Stimulated activated CD4-positive, alpha-beta T cell treated with anti-CD3 and anti-CD28 coated beads, Interleukin-1b, Interleukin-23, amount 100 ng/mL, for 24 hours (primary cell): Measurements from ENCODE around the gene KRTAP5-6.
A peak's percentile ranks its signal among the peaks of the same experiment; 100 is the strongest.
"Not testable (repeated sequence)": the region's sequence is repeated elsewhere in the genome, so short reads cannot be mapped to it uniquely, and the experiment has no call there.

ENCODE experiments used
- DNase-seq, 4 experiments: peaks; one replicate each; pipeline ENCODE4 v3.0.0-alpha.2; 2020; ENCODE audit warnings: low read depth in 4 of 4, low spot score in 1 of 4

The KRTAP5-6 gene

DNA sequence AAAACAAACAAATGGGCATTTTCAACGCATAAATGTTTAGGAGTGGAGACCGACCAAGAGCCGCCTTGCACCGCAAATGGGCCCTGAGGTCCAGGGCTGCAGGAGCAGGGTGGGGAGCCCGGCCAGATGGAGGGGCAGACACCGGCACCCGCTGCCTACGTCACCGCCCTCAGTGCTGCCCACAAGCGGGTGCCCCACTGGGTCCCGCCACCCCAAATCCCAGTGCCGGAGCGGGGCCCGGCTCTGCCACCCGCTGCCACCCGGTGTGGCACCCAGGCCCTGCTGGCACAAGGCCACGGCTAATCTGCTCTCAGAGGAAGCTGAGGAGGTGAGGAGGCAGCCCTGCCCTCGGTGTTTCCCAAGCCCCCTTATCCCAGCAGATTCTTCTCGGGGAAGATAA, 13.8 kb upstream of the KRTAP5-6 start:
- DNase-seq: not testable (repeated sequence)

DNA sequence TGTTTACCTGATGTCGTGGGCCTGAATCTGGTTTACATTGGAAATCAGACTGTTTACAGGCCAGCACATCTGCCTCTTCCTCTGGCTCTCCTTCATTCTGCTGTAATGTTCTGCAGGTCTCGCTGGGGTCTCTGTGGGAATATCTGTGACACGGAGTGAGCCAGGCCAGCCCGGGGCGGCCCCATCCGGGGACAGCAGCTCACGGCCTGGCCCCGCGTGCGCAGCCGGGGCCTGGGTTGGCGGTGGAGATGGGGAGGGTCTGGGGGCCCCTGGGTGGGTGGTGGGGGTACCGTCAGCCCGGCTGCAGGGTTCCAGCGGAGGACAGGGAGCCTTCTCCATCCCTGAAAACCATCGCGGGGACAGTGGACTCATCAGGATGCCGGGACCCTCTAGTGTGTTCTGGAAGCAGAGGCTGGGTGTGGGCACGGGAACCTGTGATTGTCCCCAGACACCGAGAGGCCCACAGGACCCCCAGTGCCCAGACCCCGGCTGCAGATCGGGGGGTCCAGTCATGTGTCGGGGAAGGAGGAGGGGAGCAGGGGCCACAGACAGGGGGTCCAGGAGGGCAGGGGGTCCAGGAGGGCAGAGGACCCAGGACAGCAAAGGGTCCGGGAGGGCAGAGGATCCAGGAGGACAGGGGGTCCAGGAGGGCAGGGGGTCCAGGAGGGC, 13.0 kb upstream of the KRTAP5-6 start:
- DNase-seq: not testable (repeated sequence)

GRCh38 chr11:1684886-1685874, 11.8 kb upstream of the KRTAP5-6 start:
- DNase-seq: not testable (repeated sequence)

DNA sequence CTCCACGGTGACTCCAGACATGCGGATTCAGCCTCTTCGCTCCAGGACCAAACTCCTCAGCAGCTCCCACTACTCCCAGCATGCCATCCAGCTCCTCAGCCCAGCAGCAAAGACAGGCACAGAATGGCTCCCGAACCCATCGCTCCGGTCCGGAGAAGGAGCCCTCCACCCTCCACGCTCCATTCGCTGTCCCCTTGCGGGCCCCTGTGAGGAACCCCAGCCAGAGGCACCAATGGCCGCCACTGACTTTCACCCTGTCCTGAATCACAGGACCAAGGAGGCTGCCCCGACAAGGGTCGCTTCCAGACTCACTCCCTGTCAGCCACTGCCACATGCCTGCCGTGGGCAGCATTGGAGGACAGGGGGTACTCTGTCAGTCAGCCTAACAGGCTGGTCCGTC, 10.8 kb upstream of the KRTAP5-6 start:
- not testable (repeated sequence) for DNase-seq

DNA sequence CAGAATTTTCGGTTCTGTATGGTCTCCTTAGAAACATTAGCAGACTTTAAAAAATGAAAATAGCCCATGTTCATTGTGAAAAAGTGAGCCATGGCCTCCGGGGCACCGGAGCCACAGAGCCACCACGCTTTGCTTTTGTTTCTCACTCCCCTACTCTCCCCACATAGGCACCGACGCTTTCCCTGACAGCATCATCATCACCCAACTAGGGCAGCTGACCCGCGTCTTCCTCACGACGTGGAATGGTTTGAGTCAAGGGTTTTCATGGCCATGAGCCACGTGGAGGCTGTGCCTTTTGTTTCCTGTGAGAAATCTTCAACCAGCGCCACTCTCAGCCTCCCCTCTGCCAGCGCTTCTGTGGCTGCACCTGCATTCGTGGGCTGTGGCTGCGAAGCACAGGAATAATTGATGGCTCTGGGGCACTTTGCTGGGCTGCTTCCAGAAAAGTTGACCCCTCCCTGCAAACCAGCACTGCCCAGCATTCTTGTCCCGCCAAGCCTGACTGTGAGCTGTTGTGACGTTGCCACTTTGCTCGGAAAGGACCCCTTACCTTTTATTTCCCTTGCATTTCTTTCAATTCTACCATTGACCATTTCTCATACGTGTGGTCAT, 8.6 kb upstream of the KRTAP5-6 start:
- not testable (repeated sequence) for DNase-seq

GRCh38 chr11:1689250-1690166, 7.5 kb upstream of the KRTAP5-6 start:
- not testable (repeated sequence) for DNase-seq

GRCh38 chr11:1690167-1691025, 6.6 kb upstream of the KRTAP5-6 start:
- DNase-seq: no peak

- no peak for DNase-seq
Measured at GRCh38 chr11:1691026-1691877, 5.7 kb upstream of the KRTAP5-6 start.

DNA sequence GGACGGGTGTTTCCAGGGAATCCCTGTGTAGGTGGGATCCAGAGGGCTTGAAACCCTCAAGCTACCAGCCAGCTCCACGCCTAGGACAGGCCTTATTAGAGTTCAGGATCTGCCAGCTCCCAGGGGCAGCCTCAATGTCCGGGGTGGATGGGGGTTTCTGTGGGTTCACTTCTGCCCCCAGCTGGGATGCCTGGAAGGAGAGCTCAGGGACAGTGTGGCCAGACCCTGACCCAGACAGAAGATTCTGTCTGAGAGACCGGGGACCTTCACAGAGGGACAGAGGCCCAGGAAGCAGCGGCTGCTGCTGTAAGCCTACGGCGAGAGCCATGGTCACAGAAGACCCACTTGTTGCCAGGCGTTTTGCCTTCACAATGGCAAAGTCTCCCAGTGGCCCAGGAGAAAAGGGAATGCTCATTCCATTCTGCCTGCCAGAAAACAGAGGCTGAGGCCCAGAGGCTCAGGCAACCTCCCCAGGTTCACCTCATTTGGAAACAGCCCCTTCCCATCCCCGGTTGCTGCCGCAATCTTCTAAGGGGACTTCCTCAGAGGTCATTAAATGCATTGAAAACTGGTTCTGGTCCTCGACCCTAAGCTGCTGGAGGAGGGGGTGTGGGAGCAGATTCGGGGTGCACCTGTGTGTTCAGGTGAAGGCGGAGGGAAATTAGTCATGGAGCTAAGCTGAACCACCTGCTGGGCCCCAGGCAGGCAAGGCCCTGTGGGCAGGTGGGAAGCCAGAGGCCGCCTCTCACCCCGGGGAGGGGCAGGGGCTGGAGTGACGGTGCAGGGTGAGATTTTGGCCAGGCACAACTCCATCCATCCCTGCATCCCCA, 4.9 kb upstream of the KRTAP5-6 start:
- DNase-seq: no peak

GRCh38 chr11:1692708-1693326, 4.2 kb upstream of the KRTAP5-6 start:
- no peak for DNase-seq

GRCh38 chr11:1693327-1694063, 3.5 kb upstream of the KRTAP5-6 start:
- peak; percentile 53 to 71 (median 65) for DNase-seq

GRCh38 chr11:1694064-1694845, 2.7 kb upstream of the KRTAP5-6 start:
- peak; percentile 71 to 88 (median 74) for DNase-seq

- DNase-seq: no peak
Measured at GRCh38 chr11:1694846-1695547, 2.0 kb upstream of the KRTAP5-6 start.

GRCh38 chr11:1695548-1696108, 1.4 kb upstream of the KRTAP5-6 start:
- DNase-seq: no peak

DNA sequence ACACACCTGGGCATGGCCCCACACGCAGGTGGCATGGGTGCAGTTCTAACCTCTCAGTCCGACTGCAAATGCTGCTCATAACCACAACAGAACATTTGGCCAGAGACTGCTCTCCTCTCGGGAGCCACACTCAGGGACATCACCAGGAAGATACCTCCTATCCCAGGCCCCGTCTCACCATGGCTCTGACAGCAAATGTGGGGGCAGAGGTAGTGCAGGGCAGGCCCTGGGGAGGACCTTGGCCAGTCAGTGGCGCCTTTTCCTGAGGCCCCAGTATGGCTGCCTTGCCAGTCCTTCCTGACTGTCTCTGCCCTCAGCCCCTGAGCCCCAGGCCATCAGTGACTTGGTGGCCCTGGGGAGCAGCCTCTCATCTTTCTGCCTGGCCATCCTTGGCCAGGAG, 2.8 kb downstream of the KRTAP5-6 start:
- DNase-seq: no peak
